Measurements from ENCODE around the gene KCNJ15. TPM values are rescaled to one million over a fixed set of nuclear protein-coding genes. Genes with fewer than 3 reads are reported as not detected.

The KCNJ15 gene
- total and polyA plus RNA-seq, 2 of the 13 experiments (the other 11 are each of a cell fraction or from before 2014, with no cell fraction given), result not detected

GRCh38 chr21:38326899-38327298 lies 70.1 kb downstream of the KCNJ15 start (continued):
- TF ChIP-seq SNAPC4 (CRISPR knock-in tag; IDR thresholded peaks at IDR 0.05) (no peak), ZNF780A (CRISPR knock-in tag; IDR thresholded peaks at IDR 0.05) (no peak), MTERF4 (CRISPR knock-in tag; IDR thresholded peaks at IDR 0.05) (no peak), U2AF1 (optimal IDR thresholded peaks at IDR 0.05; ENCODE audit: low read depth, low read length) (no peak), TOE1 (CRISPR knock-in tag; IDR thresholded peaks at IDR 0.05) (no peak), ZNF564 (CRISPR knock-in tag; IDR thresholded peaks at IDR 0.05) (no peak)
- TF ChIP-seq, protein P1, sequence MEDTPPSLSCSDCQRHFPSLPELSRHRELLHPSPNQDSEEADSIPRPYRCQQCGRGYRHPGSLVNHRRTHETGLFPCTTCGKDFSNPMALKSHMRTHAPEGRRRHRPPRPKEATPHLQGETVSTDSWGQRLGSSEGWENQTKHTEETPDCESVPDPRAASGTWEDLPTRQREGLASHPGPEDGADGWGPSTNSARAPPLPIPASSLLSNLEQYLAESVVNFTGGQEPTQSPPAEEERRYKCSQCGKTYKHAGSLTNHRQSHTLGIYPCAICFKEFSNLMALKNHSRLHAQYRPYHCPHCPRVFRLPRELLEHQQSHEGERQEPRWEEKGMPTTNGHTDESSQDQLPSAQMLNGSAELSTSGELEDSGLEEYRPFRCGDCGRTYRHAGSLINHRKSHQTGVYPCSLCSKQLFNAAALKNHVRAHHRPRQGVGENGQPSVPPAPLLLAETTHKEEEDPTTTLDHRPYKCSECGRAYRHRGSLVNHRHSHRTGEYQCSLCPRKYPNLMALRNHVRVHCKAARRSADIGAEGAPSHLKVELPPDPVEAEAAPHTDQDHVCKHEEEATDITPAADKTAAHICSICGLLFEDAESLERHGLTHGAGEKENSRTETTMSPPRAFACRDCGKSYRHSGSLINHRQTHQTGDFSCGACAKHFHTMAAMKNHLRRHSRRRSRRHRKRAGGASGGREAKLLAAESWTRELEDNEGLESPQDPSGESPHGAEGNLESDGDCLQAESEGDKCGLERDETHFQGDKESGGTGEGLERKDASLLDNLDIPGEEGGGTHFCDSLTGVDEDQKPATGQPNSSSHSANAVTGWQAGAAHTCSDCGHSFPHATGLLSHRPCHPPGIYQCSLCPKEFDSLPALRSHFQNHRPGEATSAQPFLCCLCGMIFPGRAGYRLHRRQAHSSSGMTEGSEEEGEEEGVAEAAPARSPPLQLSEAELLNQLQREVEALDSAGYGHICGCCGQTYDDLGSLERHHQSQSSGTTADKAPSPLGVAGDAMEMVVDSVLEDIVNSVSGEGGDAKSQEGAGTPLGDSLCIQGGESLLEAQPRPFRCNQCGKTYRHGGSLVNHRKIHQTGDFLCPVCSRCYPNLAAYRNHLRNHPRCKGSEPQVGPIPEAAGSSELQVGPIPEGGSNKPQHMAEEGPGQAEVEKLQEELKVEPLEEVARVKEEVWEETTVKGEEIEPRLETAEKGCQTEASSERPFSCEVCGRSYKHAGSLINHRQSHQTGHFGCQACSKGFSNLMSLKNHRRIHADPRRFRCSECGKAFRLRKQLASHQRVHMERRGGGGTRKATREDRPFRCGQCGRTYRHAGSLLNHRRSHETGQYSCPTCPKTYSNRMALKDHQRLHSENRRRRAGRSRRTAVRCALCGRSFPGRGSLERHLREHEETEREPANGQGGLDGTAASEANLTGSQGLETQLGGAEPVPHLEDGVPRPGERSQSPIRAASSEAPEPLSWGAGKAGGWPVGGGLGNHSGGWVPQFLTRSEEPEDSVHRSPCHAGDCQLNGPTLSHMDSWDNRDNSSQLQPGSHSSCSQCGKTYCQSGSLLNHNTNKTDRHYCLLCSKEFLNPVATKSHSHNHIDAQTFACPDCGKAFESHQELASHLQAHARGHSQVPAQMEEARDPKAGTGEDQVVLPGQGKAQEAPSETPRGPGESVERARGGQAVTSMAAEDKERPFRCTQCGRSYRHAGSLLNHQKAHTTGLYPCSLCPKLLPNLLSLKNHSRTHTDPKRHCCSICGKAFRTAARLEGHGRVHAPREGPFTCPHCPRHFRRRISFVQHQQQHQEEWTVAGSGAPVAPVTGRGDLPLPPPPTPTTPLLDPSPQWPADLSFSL (CRISPR knock-in tag; IDR thresholded peaks at IDR 0.05), result no peak
- TF ChIP-seq, protein P2, sequence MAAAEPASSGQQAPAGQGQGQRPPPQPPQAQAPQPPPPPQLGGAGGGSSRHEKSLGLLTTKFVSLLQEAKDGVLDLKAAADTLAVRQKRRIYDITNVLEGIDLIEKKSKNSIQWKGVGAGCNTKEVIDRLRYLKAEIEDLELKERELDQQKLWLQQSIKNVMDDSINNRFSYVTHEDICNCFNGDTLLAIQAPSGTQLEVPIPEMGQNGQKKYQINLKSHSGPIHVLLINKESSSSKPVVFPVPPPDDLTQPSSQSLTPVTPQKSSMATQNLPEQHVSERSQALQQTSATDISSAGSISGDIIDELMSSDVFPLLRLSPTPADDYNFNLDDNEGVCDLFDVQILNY (CRISPR knock-in tag; conservative IDR thresholded peaks at IDR 0.05), result no peak
- TF ChIP-seq, protein P3, sequence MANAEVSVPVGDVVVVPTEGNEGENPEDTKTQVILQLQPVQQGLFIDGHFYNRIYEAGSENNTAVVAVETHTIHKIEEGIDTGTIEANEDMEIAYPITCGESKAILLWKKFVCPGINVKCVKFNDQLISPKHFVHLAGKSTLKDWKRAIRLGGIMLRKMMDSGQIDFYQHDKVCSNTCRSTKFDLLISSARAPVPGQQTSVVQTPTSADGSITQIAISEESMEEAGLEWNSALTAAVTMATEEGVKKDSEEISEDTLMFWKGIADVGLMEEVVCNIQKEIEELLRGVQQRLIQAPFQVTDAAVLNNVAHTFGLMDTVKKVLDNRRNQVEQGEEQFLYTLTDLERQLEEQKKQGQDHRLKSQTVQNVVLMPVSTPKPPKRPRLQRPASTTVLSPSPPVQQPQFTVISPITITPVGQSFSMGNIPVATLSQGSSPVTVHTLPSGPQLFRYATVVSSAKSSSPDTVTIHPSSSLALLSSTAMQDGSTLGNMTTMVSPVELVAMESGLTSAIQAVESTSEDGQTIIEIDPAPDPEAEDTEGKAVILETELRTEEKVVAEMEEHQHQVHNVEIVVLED (CRISPR knock-in tag; IDR thresholded peaks at IDR 0.05; ENCODE audit: borderline replicate concordance), result no peak
